OCI-LY3 (cell line): ENCODE results near the gene RNF169.

ENCODE experiments used
- CTCF ChIP-seq: fragments of 200-600, 300-600 bp; sonication (generic); IDR thresholded peaks from 2 replicates; pipeline ENCODE4 v1.5.1; 2014; ENCODE audit warnings: antibody characterized with exemption, low read length, low read depth
- EZH2phosphoT487 ChIP-seq: fragments of 200-600 bp; shearing (Covaris generic); IDR thresholded peaks from 2 replicates; pipeline ENCODE4 v1.6.1; 2018; ENCODE audit warnings: antibody characterized with exemption, mixed run types, low read depth

GRCh38 chr11:74710281-74710938 lies 38.2 kb upstream of the RNF169 start:
- TF ChIP-seq CTCF, result no peak
- no peak for TF ChIP-seq EZH2phosphoT487
